DMS53 (cell line): ENCODE measurements around the gene FAT2.

Source experiments
- DNase-seq: peaks from one replicate; lab custom pipeline; 2025; lab: John Stamatoyannopoulos, UW

The FAT2 gene

DNA sequence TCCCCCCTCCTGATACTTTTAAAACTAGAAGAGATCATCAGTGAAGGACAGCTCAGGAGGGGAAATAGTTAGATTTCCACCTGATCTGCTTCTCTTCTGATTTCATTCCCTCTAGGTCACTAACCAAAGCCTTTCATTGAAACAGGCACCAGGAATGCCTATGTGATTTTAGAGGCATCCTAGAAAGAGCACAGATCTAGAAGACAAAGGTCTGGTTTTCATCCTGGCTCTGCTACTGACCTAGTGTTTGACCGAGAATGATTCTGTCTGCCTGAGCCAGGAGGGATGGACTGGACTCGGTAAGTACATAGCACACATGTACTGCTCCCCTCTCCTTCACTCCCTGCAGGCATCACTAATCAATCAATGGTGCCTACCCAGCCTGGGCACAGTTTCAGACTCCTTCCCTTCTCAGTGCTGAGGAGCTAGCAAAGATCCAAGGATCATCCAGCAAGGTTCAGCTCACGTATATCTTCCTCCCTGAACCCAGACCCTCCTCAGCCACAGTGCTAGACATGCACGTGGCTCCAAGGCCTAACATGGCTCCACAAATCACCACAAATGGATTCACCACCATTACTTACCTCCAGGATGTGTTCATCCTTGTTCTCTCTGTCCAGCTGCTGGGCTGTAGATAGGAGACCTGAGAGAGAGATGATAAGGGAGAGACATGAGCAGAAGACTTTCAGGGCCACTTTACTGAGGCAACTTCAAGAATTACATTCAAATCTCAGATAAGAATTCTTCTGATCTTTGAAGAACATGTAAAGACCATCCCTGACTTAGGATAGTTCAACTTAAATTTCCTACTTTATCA is 35.2 kb downstream of the FAT2 start:
- DNase-seq: no peak

DNA sequence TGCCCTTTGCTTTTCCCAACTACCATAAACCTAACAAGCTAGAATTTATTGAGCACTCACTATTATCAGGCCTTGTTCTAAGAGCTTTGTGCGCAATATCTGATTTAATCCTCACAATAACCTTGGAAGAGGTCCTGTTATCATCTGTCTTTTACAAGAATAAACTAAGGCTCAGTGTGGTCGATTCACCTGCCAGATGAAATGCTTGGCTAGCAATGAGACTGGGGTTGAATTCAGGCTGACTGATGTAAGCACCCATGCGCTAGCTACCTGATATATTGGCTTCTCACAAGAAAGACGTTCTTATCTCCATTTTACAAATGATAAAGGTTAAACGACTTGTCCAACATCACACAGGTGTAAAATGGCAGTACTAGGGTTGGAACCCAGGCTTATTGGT is 37.4 kb downstream of the FAT2 start:
- DNase-seq: no peak

GRCh38 chr5:151553130-151553670 is 37.9 kb downstream of the FAT2 start:
- DNase-seq: no peak

DNA sequence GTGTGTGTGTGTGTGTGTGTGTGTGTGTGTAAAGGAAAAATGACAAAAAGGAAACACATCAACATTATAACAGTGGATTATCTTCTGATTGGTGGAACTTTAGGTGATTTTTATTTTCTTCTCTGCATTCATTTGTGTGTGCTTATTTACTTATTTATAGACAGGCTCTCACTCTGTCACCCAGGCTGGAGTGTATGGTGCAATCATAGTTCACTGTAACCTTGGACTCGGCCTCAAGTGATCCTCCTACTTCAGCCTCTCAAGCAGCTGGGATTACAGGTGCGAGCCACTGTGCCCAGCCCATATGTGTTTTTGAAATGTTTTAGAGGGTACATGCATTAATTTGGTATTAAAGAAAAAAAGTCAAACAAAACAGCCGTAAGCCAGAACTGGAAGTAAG is 39.1 kb downstream of the FAT2 start:
- DNase-seq: no peak

- no peak for DNase-seq
These were observed 41.0 kb downstream of the FAT2 start for GRCh38 chr5:151550146-151550545.

- no peak for DNase-seq
These were observed 41.4 kb downstream of the FAT2 start for GRCh38 chr5:151549713-151550112.

DNA sequence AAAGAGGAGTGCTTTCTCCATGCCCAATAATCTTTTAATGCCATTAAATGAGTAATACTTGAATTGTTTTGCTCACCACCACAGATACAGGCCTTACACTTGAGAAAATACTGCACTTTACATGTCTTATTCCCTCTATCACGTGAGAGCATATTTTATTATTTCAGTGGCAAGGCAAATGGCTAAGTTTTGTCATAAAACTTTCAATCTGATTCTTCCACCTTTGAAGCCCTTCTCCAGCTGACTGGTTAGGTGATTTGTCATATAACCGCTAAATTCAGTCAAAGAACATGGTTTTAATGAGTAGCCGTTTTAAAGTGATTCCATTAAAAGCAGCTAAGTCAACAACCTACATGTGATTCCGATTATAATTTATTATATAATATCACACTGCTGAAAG is 43.8 kb downstream of the FAT2 start:
- no peak for DNase-seq

DNA sequence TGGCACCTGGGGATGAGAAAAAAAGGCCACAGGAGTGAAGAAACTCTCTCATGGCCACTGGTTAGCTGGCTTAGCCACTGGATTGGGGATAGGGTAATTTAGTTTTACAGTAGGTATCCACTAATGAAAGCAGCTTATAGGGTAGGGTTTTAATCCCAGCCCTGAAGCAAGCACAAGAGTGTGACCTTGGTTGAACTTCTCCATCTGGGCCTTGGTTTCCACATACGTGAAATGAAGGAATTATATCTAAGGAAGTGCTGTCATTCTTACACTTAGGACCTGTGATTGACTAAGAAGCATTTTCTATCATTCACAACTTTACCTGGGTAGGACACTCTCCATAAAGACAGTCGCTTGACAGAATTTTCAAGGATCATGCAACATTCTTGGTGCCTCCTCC is 49.6 kb downstream of the FAT2 start:
- no peak for DNase-seq
